ENCODE results near the gene STH. TPM values are rescaled to one million over a fixed set of nuclear protein-coding genes. Genes with fewer than 3 reads are reported as not detected.

Gene STH
- total and polyA plus RNA-seq, 9 of the 15 experiments (the other 6 are each of a cell fraction or from before 2014, with no cell fraction given), result not detected

DNA sequence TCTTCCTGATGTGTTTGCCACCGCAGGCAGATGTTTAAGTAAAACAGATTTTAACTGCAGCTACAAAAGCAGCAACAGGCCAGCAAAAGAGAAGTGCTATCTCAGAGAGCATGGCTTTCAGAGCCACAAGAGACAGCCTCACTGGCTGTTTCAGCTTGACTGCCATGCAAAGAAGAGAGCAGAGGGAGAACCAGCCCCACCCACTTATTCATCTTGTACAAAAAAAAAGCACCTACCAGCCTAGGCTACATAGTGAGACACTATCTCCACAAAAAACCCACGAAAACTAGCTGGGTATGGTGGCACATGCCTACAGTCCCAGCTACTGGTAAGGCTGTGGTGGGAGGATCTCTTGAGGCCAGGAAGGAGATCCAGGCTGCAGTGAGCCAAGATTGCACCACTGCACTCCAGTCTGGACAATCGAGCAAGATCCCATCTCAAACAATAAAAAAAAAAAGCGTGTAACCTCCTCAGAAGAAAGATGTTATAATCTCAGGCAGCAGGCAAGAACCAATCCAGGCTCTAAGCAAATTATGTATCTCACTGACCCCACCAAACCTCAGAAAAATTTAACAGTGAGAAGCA, 30.0 kb downstream of the STH start:
- 83% methylated on average over 4 of the region's 4 CpGs for WGBS (ENCODE audit: insufficient coverage, low coverage, missing lambda C conversion rate)
- Histone ChIP-seq H3K9me1 (ENCODE audit: control insufficient read depth, insufficient read depth, low read length) (no peaks in the 10 kb centered on the region), H3K79me2 (ENCODE audit: control insufficient read depth, insufficient read depth, low read length) (no peaks in the 10 kb centered on the region), H4K20me1 (replicated peaks; ENCODE audit: control insufficient read depth, insufficient read depth, low read length) (no peaks in the 10 kb centered on the region), H3K4me2 (ENCODE audit: insufficient read depth, low read length) (no peak overlapping the region), H3K4me3 (no peak overlapping the region), H3K9ac (ENCODE audit: insufficient read depth in 1 of 2, low read depth in 2 of 2, low read length in 2 of 2) (no peak overlapping the region), H3K9me3 (replicated peaks; ENCODE audit: control insufficient read depth, insufficient read depth, low read depth, low read length) (no peaks in the 10 kb centered on the region), H3K27me3 (ENCODE audit: control insufficient read depth in 2 of 2, insufficient read depth in 2 of 2, low read length in 2 of 2) (no peaks in the 10 kb centered on the region), H2AFZ (ENCODE audit: low read depth, low read length) (no peak overlapping the region), H3K4me1 (replicated peaks in 1 of 2; ENCODE audit: control insufficient read depth in 2 of 2, insufficient read depth in 2 of 2, low read length in 2 of 2) (peaks cover 0 to 6% of the 10 kb centered on the region in 2 experiments; a peak in 2 of 5 replicates), H3K27ac (ENCODE audit: extremely low read depth, low read depth, low read length) (no peak overlapping the region), H3K36me3 (ENCODE audit: control insufficient read depth, insufficient read depth, low read length) (peaks cover 65% of the 10 kb centered on the region; the same call in 2 of the 3 replicates)
- DNase-seq (ENCODE audit: extremely low read depth in 1 of 4, low spot score in 3 of 4), result no peak
- intact Hi-C loops (cut with micrococcal nuclease), result no loop called here
- in situ Hi-C loops (cut with MboI), result no loop called here
- ChIA-PET POLR2A (interaction anchor here (0.5 to 1.6 kb wide), 4 partner anchors 13 to 389 kb away, joined by 3 to 5 read pairs (median 3); no protein-coding TSS in a partner anchor), CTCF (ENCODE audit: low intra/inter-chr PET ratio) (no interaction called here)
- TF ChIP-seq HCFC1 (IDR thresholded peaks at IDR 0.05; ENCODE audit: low read depth, low read length), result no peak
- 0 out of 2 replicates have a peak, but pooled peaks have one; percentile 35 for TF ChIP-seq ZNF121 (CRISPR knock-in tag; conservative IDR thresholded peaks at IDR 0.05)
- TF ChIP-seq STAT5A (IDR thresholded peaks at IDR 0.05; ENCODE audit: borderline replicate concordance, low read length), result no peak
- no peak for TF ChIP-seq ELF1 (tag; IDR thresholded peaks at IDR 0.05)
- TF ChIP-seq, protein P1, sequence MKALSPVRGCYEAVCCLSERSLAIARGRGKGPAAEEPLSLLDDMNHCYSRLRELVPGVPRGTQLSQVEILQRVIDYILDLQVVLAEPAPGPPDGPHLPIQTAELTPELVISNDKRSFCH (CRISPR knock-in tag; IDR thresholded peaks at IDR 0.05), result no peak
- TF ChIP-seq, protein P1 (tag; IDR thresholded peaks at IDR 0.05), result no peak
- no TSS peak for BruUV-seq (replicated peaks)
- peak; percentile 49 for FAIRE-seq
- ATAC-seq, result no peak; the same call in 1 of the 3 replicates

Data from K562 (cell line).